ENCODE data around the gene MLLT3.

DNA sequence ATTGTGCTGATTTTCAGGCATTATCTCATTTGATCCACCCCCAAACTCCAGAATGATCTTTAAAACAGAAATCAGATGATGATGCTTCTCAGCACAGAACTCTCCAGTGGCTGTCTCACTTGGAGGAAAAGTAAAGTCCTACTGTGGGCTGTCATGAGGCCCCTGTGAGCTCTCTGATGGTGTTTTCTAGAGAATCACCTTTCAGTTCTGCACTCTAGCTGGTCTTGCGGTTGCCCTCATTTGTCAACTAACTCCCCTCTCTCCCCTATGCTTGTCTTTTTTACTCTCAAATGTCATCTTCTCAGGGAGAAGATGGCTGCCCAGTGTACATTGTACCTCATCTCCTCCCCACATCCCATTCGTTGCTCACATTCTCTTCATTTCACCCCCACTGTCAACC is 295.8 kb downstream of the MLLT3 start:
- TF ChIP-seq, protein P1, sequence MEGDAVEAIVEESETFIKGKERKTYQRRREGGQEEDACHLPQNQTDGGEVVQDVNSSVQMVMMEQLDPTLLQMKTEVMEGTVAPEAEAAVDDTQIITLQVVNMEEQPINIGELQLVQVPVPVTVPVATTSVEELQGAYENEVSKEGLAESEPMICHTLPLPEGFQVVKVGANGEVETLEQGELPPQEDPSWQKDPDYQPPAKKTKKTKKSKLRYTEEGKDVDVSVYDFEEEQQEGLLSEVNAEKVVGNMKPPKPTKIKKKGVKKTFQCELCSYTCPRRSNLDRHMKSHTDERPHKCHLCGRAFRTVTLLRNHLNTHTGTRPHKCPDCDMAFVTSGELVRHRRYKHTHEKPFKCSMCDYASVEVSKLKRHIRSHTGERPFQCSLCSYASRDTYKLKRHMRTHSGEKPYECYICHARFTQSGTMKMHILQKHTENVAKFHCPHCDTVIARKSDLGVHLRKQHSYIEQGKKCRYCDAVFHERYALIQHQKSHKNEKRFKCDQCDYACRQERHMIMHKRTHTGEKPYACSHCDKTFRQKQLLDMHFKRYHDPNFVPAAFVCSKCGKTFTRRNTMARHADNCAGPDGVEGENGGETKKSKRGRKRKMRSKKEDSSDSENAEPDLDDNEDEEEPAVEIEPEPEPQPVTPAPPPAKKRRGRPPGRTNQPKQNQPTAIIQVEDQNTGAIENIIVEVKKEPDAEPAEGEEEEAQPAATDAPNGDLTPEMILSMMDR (IDR thresholded peaks at IDR 0.05 in 4 of 5, conservative IDR thresholded peaks at IDR 0.05 in 1 of 5): no peak
- no peak for TF ChIP-seq POLR2A (IDR thresholded peaks at IDR 0.05)
